ENCODE results near the gene GNAQ.

The GNAQ gene

GRCh38 chr9:78017190-78017693, 14.4 kb downstream of the GNAQ start:
- Histone ChIP-seq H3K9ac (ENCODE audit: low read depth, low read length) (no peak overlapping the region), H3K9me3 (ENCODE audit: control insufficient read depth, insufficient read depth, low read length) (no peaks in the 10 kb centered on the region), H3K36me3 (ENCODE audit: control insufficient read depth, insufficient read depth, low read length) (no peaks in the 10 kb centered on the region), H3K27ac (ENCODE audit: low read depth, low read length) (no peak overlapping the region), H3K4me3 (ENCODE audit: low read depth, low read length) (no peak overlapping the region), H3K4me1 (ENCODE audit: control insufficient read depth, insufficient read depth, low read length) (peaks cover 34% of the 10 kb centered on the region), H3K27me3 (ENCODE audit: control insufficient read depth, insufficient read depth, low read length) (no peaks in the 10 kb centered on the region)

GRCh38 chr9:78015241-78015640, 16.4 kb downstream of the GNAQ start:
- no peak overlapping the region for H3K4me3 ChIP-seq (ENCODE audit: low read depth, low read length)
- no peaks in the 10 kb centered on the region for H3K27me3 ChIP-seq (ENCODE audit: control insufficient read depth, insufficient read depth, low read length)
- no peaks in the 10 kb centered on the region for H3K9me3 ChIP-seq (ENCODE audit: control insufficient read depth, insufficient read depth, low read length)
- no peak overlapping the region for H3K27ac ChIP-seq (ENCODE audit: low read depth, low read length)
- H3K36me3 ChIP-seq (ENCODE audit: control insufficient read depth, insufficient read depth, low read length): no peaks in the 10 kb centered on the region
- H3K9ac ChIP-seq (ENCODE audit: low read depth, low read length): no peak overlapping the region
- peaks cover 31% of the 10 kb centered on the region for H3K4me1 ChIP-seq (ENCODE audit: control insufficient read depth, insufficient read depth, low read length)

DNA sequence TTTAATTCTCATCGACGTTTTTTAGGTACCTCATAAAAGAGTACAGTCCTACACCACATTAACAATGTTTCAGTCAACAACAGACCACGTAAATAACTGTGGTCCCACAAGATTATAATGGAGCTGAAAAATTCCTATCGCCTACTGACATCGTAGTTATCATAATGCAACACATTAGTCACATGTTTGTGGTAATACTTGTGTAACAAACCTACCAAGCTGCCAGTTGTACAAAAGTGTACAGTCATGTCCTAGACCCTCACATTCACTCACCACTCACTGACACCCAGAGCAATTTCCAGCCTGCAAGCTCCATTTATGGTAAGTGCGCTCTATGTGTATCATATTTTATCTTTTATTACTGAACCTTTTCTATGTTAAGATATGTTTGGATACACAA, 16.8 kb downstream of the GNAQ start:
- H3K4me3 ChIP-seq (ENCODE audit: low read depth, low read length): no peak overlapping the region
- no peak overlapping the region for H3K27ac ChIP-seq (ENCODE audit: low read depth, low read length)
- no peaks in the 10 kb centered on the region for H3K9me3 ChIP-seq (ENCODE audit: control insufficient read depth, insufficient read depth, low read length)
- no peaks in the 10 kb centered on the region for H3K27me3 ChIP-seq (ENCODE audit: control insufficient read depth, insufficient read depth, low read length)
- no peaks in the 10 kb centered on the region for H3K36me3 ChIP-seq (ENCODE audit: control insufficient read depth, insufficient read depth, low read length)
- H3K4me1 ChIP-seq (ENCODE audit: control insufficient read depth, insufficient read depth, low read length): peaks cover 31% of the 10 kb centered on the region
- H3K9ac ChIP-seq (ENCODE audit: low read depth, low read length): no peak overlapping the region

GRCh38 chr9:78013934-78014333, 17.7 kb downstream of the GNAQ start:
- Histone ChIP-seq H3K9me3 (ENCODE audit: control insufficient read depth, insufficient read depth, low read length) (no peaks in the 10 kb centered on the region), H3K27ac (ENCODE audit: low read depth, low read length) (no peak overlapping the region), H3K4me1 (ENCODE audit: control insufficient read depth, insufficient read depth, low read length) (peaks cover 31% of the 10 kb centered on the region), H3K9ac (ENCODE audit: low read depth, low read length) (no peak overlapping the region), H3K27me3 (ENCODE audit: control insufficient read depth, insufficient read depth, low read length) (no peaks in the 10 kb centered on the region), H3K36me3 (ENCODE audit: control insufficient read depth, insufficient read depth, low read length) (no peaks in the 10 kb centered on the region), H3K4me3 (ENCODE audit: low read depth, low read length) (no peak overlapping the region)

DNA sequence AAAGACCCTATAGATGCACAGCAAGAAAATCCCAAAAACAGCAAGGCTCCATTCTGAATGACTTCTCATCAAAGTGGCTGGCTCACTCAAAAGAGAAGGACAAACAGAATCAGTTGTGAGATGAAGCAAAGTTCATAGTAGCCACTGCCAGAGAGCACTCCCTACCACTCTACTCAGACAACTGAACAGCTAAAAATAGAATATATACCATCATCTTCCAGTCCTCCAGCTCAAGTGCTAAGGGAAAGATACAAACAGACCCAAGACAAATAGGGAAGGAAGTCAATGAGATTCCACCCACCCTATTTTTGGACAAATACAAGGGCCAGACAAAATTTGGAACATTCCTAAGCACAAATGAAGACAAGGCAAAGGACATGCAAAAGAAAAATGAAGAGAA, 20.6 kb downstream of the GNAQ start:
- H3K9me3 ChIP-seq (ENCODE audit: control insufficient read depth, insufficient read depth, low read length): no peaks in the 10 kb centered on the region
- H3K27ac ChIP-seq (ENCODE audit: low read depth, low read length): no peak overlapping the region
- H3K9ac ChIP-seq (ENCODE audit: low read depth, low read length): no peak overlapping the region
- peaks cover 22% of the 10 kb centered on the region for H3K4me1 ChIP-seq (ENCODE audit: control insufficient read depth, insufficient read depth, low read length)
- H3K36me3 ChIP-seq (ENCODE audit: control insufficient read depth, insufficient read depth, low read length): no peaks in the 10 kb centered on the region
- H3K27me3 ChIP-seq (ENCODE audit: control insufficient read depth, insufficient read depth, low read length): no peaks in the 10 kb centered on the region
- no peak overlapping the region for H3K4me3 ChIP-seq (ENCODE audit: low read depth, low read length)

- H3K27me3 ChIP-seq (ENCODE audit: control insufficient read depth, insufficient read depth, low read length): no peaks in the 10 kb centered on the region
- H3K9ac ChIP-seq (ENCODE audit: low read depth, low read length): no peak overlapping the region
- H3K27ac ChIP-seq (ENCODE audit: low read depth, low read length): no peak overlapping the region
- H3K4me3 ChIP-seq (ENCODE audit: low read depth, low read length): no peak overlapping the region
- H3K9me3 ChIP-seq (ENCODE audit: control insufficient read depth, insufficient read depth, low read length): no peaks in the 10 kb centered on the region
- H3K4me1 ChIP-seq (ENCODE audit: control insufficient read depth, insufficient read depth, low read length): peaks cover 22% of the 10 kb centered on the region
- no peaks in the 10 kb centered on the region for H3K36me3 ChIP-seq (ENCODE audit: control insufficient read depth, insufficient read depth, low read length)
Measured at GRCh38 chr9:78010445-78010844, 21.2 kb downstream of the GNAQ start.

GRCh38 chr9:78009186-78009585, 22.4 kb downstream of the GNAQ start:
- Histone ChIP-seq H3K9ac (ENCODE audit: low read depth, low read length) (no peak overlapping the region), H3K27ac (ENCODE audit: low read depth, low read length) (no peak overlapping the region), H3K9me3 (ENCODE audit: control insufficient read depth, insufficient read depth, low read length) (no peaks in the 10 kb centered on the region), H3K27me3 (ENCODE audit: control insufficient read depth, insufficient read depth, low read length) (no peaks in the 10 kb centered on the region), H3K36me3 (ENCODE audit: control insufficient read depth, insufficient read depth, low read length) (no peaks in the 10 kb centered on the region), H3K4me3 (ENCODE audit: low read depth, low read length) (no peak overlapping the region), H3K4me1 (ENCODE audit: control insufficient read depth, insufficient read depth, low read length) (peaks cover 22% of the 10 kb centered on the region)

DNA sequence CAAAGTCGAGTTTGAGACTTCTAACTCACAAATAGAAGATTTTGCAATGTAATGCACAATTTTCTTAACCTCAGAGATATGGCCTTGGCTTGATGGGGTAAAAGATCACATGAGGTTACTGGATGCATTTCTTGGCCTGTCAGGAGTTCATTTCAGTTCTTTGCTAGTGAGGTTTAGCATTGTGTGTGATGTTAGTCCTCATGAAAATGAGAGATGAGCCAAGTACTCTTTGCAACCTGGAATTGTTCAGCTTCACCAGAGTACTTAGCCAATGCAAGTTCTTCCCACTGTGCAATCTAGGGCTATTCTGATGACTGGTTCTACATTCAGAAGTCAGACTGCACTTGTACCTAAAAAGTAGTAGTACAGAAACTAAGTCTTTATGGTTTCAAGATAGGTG, 24.9 kb downstream of the GNAQ start:
- Histone ChIP-seq H3K36me3 (ENCODE audit: control insufficient read depth, insufficient read depth, low read length) (no peaks in the 10 kb centered on the region), H3K4me3 (ENCODE audit: low read depth, low read length) (no peak overlapping the region), H3K4me1 (ENCODE audit: control insufficient read depth, insufficient read depth, low read length) (peaks cover 12% of the 10 kb centered on the region), H3K9ac (ENCODE audit: low read depth, low read length) (no peak overlapping the region), H3K9me3 (ENCODE audit: control insufficient read depth, insufficient read depth, low read length) (no peaks in the 10 kb centered on the region), H3K27me3 (ENCODE audit: control insufficient read depth, insufficient read depth, low read length) (no peaks in the 10 kb centered on the region), H3K27ac (ENCODE audit: low read depth, low read length) (no peak overlapping the region)

GRCh38 chr9:78005231-78006002, 26.2 kb downstream of the GNAQ start:
- Histone ChIP-seq H3K9me3 (ENCODE audit: control insufficient read depth, insufficient read depth, low read length) (no peaks in the 10 kb centered on the region), H3K27ac (ENCODE audit: low read depth, low read length) (no peak overlapping the region), H3K9ac (ENCODE audit: low read depth, low read length) (no peak overlapping the region), H3K4me1 (ENCODE audit: control insufficient read depth, insufficient read depth, low read length) (no peaks in the 10 kb centered on the region), H3K4me3 (ENCODE audit: low read depth, low read length) (no peak overlapping the region), H3K27me3 (ENCODE audit: control insufficient read depth, insufficient read depth, low read length) (no peaks in the 10 kb centered on the region), H3K36me3 (ENCODE audit: control insufficient read depth, insufficient read depth, low read length) (no peaks in the 10 kb centered on the region)

GRCh38 chr9:78004478-78005229, 27.0 kb downstream of the GNAQ start:
- H3K9ac ChIP-seq (ENCODE audit: low read depth, low read length): no peak overlapping the region
- no peak overlapping the region for H3K27ac ChIP-seq (ENCODE audit: low read depth, low read length)
- H3K4me1 ChIP-seq (ENCODE audit: control insufficient read depth, insufficient read depth, low read length): no peaks in the 10 kb centered on the region
- no peak overlapping the region for H3K4me3 ChIP-seq (ENCODE audit: low read depth, low read length)
- H3K36me3 ChIP-seq (ENCODE audit: control insufficient read depth, insufficient read depth, low read length): no peaks in the 10 kb centered on the region
- H3K27me3 ChIP-seq (ENCODE audit: control insufficient read depth, insufficient read depth, low read length): no peaks in the 10 kb centered on the region
- H3K9me3 ChIP-seq (ENCODE audit: control insufficient read depth, insufficient read depth, low read length): no peaks in the 10 kb centered on the region

DNA sequence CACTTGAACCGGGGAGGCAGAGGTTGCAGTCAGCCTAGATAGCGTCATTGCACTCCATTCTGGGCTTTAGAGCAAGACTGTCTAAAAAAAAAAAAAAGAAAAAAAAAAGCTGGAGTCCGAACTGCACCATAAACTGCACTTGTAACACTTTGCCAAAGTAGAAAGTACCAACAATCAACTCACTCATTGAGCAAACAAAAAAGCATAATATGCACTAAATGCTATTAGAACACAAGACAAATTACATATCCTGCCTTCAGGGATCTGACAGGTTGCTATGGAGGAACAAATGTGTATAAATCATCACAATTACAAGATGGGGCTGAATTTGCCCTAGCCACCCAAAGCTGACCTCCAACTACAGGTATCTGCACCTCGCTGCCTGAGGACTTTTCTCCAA, 27.9 kb downstream of the GNAQ start:
- Histone ChIP-seq H3K27ac (ENCODE audit: low read depth, low read length) (no peak overlapping the region), H3K27me3 (ENCODE audit: control insufficient read depth, insufficient read depth, low read length) (no peaks in the 10 kb centered on the region), H3K4me3 (ENCODE audit: low read depth, low read length) (no peak overlapping the region), H3K4me1 (ENCODE audit: control insufficient read depth, insufficient read depth, low read length) (peaks cover 2% of the 10 kb centered on the region; the same call in 1 of the 2 replicates), H3K9me3 (ENCODE audit: control insufficient read depth, insufficient read depth, low read length) (no peaks in the 10 kb centered on the region), H3K9ac (ENCODE audit: low read depth, low read length) (no peak overlapping the region), H3K36me3 (ENCODE audit: control insufficient read depth, insufficient read depth, low read length) (no peaks in the 10 kb centered on the region)
